AG04449 (cell line): ENCODE data around the gene AGAP1.

Source experiments
- CTCF ChIA-PET: fragments of 350-600 bp; formaldehyde crosslinking; extraction: SDS; loops from one replicate; lab custom pipeline; 2021; ENCODE audit warnings: antibody characterized with exemption; lab: Yijun Ruan, JAX
- POLR2A ChIA-PET: fragments of 400-600, 350-600 bp; formaldehyde crosslinking; extraction: SDS; loops from one replicate; lab custom pipeline; 2020; ENCODE audit warnings: antibody characterized with exemption, inconsistent platforms; lab: Yijun Ruan, JAX
- DNase-seq: peaks from one replicate; pipeline ENCODE4 v3.0.0-alpha.2; 2010; ENCODE audit warnings: low read depth, low spot score
- H3K4me3 ChIP-seq: 2 replicates; pipeline ENCODE4 v1.5.1; 2011; ENCODE audit warnings: low read depth, mild to moderate bottlenecking, control low read depth, low read length
- CTCF ChIP-seq: IDR thresholded peaks from one replicate; pipeline ENCODE4 v1.5.1; 2011; ENCODE audit warnings: mild to moderate bottlenecking, moderate library complexity, low read length, control low read depth, inconsistent platforms; ENCODE audit not compliant: insufficient read depth; ENCODE audit errors: missing control alignments

Gene AGAP1

DNA sequence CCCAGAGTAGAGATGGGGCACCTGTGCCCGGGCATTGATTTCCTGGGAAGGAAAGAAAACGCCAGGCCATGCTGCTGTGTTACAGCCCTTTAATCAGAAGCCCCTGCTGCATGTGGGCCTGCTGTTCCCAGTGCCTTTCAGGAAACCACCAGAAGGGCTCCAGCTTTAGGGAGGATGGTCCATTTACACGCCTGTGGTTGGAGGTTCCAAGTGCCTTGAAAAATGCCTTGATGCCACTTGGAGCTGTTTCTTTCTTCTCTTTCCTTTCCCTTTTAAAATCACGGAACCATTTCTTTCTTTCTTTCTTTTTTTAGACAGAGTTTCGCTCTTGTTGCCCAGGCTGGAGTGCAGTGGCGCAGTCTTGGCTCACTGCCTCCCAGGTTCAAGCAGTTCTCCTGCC is 60.5 kb downstream of the AGAP1 start:
- no peak overlapping the region for H3K4me3 ChIP-seq
- no peak for TF ChIP-seq CTCF

GRCh38 chr2:235554936-235555335 is 61.1 kb downstream of the AGAP1 start:
- TF ChIP-seq CTCF = no peak
- no peak overlapping the region for H3K4me3 ChIP-seq
- ChIA-PET POLR2A (no interaction called here), CTCF (no interaction called here)
- no peak for DNase-seq

More for the DNA sequence above, 60.5 kb downstream of the AGAP1 start:
- CTCF ChIA-PET = no interaction called here
- POLR2A ChIA-PET = no interaction called here
- no peak for DNase-seq

GRCh38 chr2:235555371-235555770 is 61.5 kb downstream of the AGAP1 start:
- DNase-seq = no peak
- CTCF ChIA-PET = no interaction called here
- no peak for TF ChIP-seq CTCF
- no peak overlapping the region for H3K4me3 ChIP-seq
- POLR2A ChIA-PET = no interaction called here

DNA sequence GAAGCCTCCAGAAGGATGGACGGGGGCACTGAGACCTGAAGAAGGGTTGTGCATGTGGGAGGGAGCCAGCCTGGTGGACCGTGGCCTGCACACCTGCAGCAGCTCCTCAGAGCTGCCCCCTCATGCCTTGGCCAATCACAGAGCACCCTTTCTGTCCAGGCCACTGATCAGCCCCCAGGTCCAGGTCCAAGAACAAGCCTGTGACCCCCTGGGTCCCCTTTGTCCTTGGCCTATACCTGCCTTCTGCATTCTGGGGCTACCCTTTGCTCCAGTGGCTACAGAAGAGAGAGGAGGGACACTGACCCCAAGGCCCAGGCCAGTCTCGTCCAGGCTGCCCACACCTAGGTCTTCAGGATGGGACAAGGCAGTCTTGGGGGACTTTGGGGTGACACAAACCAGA is 62.2 kb downstream of the AGAP1 start:
- CTCF ChIA-PET = no interaction called here
- no peak for TF ChIP-seq CTCF
- POLR2A ChIA-PET = no interaction called here

GRCh38 chr2:235556901-235557300 is 63.1 kb downstream of the AGAP1 start:
- H3K4me3 ChIP-seq = no peak overlapping the region
- DNase-seq = no peak
- CTCF ChIA-PET = no interaction called here
- POLR2A ChIA-PET = no interaction called here
- TF ChIP-seq CTCF = no peak

More for the DNA sequence above, 62.2 kb downstream of the AGAP1 start:
- no peak for DNase-seq
- H3K4me3 ChIP-seq = no peak overlapping the region

DNA sequence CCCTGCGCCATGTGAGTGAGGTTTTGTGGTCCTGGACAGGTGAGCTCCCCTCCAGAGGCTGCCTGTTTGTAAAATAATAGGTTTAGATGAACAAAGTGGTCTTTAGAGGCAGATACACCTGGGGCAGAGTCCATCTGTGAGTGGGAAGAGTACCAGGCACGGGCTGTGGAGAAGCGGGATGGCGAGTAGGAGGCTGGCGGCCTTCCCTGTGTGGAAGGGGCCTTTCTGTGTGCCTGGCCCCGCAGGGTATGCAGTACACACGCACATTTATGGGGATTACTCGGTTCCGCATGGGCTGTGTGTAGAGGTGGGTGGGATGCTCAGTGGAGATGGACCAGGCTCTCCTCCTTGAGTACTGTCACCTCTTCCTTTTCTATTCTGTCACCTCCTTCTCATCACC is 64.1 kb downstream of the AGAP1 start:
- no peak for TF ChIP-seq CTCF
- no peak overlapping the region for H3K4me3 ChIP-seq
- no peak for DNase-seq
- ChIA-PET POLR2A (no interaction called here), CTCF (no interaction called here)
